ENCODE measurements around the gene UMAD1.

The UMAD1 gene

DNA sequence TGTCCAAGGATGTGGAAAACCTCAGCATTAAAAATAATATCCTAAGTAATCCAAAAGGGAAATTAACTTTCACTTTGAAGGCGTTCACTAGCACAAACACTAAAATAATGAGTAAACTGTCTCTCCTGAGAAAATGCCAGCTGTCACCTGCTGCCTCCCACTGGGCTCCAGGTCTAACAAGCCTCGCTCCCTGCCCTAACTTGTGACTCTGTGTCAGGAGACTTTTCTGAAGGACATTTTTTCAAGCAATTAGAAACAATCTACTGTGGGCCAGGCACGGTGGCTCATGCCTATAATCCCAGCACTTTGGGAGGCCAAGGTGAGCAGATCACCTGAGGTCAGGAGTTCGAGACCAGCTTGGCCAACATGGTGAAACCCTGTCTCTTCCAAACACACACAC is 255.2 kb downstream of the UMAD1 start:
- Histone ChIP-seq H3K4me3 (replicated peaks; ENCODE audit: insufficient read depth, low read length) (no peak overlapping the region), H3K27ac (replicated peaks) (no peak overlapping the region), H3K27me3 (ENCODE audit: insufficient read depth, poor library complexity, severe bottlenecking) (no peaks in the 10 kb centered on the region)
- TF ChIP-seq SPI1 (IDR thresholded peaks at IDR 0.05; ENCODE audit: borderline replicate concordance, low read depth) (no peak), POLR2AphosphoS5 (IDR thresholded peaks at IDR 0.05; ENCODE audit: low read depth) (no peak), GABPA (IDR thresholded peaks at IDR 0.05; ENCODE audit: low read depth) (no peak)
- TF ChIP-seq, protein P1, sequence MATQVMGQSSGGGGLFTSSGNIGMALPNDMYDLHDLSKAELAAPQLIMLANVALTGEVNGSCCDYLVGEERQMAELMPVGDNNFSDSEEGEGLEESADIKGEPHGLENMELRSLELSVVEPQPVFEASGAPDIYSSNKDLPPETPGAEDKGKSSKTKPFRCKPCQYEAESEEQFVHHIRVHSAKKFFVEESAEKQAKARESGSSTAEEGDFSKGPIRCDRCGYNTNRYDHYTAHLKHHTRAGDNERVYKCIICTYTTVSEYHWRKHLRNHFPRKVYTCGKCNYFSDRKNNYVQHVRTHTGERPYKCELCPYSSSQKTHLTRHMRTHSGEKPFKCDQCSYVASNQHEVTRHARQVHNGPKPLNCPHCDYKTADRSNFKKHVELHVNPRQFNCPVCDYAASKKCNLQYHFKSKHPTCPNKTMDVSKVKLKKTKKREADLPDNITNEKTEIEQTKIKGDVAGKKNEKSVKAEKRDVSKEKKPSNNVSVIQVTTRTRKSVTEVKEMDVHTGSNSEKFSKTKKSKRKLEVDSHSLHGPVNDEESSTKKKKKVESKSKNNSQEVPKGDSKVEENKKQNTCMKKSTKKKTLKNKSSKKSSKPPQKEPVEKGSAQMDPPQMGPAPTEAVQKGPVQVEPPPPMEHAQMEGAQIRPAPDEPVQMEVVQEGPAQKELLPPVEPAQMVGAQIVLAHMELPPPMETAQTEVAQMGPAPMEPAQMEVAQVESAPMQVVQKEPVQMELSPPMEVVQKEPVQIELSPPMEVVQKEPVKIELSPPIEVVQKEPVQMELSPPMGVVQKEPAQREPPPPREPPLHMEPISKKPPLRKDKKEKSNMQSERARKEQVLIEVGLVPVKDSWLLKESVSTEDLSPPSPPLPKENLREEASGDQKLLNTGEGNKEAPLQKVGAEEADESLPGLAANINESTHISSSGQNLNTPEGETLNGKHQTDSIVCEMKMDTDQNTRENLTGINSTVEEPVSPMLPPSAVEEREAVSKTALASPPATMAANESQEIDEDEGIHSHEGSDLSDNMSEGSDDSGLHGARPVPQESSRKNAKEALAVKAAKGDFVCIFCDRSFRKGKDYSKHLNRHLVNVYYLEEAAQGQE (IDR thresholded peaks at IDR 0.05; ENCODE audit: insufficient replicate concordance, low read depth), result no peak
- TF ChIP-seq, protein P2, sequence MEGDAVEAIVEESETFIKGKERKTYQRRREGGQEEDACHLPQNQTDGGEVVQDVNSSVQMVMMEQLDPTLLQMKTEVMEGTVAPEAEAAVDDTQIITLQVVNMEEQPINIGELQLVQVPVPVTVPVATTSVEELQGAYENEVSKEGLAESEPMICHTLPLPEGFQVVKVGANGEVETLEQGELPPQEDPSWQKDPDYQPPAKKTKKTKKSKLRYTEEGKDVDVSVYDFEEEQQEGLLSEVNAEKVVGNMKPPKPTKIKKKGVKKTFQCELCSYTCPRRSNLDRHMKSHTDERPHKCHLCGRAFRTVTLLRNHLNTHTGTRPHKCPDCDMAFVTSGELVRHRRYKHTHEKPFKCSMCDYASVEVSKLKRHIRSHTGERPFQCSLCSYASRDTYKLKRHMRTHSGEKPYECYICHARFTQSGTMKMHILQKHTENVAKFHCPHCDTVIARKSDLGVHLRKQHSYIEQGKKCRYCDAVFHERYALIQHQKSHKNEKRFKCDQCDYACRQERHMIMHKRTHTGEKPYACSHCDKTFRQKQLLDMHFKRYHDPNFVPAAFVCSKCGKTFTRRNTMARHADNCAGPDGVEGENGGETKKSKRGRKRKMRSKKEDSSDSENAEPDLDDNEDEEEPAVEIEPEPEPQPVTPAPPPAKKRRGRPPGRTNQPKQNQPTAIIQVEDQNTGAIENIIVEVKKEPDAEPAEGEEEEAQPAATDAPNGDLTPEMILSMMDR (IDR thresholded peaks at IDR 0.05; ENCODE audit: insufficient read depth, low read length), result no peak
- no peak for DNase-seq (ENCODE audit: low read depth in 1 of 2, low spot score in 1 of 2)

DNA sequence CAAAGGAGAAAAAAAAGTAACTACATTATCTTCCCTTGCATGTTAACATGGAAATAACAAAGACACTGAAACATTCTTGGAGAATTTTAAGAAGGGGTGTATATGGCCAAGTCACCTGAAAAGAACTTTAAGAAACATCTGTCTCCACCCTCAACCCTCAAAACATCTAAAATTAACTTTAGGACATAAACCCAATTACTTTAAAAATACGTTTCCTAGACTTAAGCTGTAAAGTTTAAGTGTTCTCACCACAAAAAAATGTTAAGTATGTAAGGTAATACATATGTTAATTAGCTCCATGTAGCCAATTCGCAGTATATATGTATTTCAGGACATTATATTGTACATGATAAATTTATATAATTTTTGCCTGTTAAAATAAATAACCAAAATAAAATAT is 257.0 kb downstream of the UMAD1 start:
- Histone ChIP-seq H3K27ac (replicated peaks) (no peak overlapping the region), H3K4me3 (replicated peaks; ENCODE audit: insufficient read depth, low read length) (no peak overlapping the region), H3K27me3 (ENCODE audit: insufficient read depth, poor library complexity, severe bottlenecking) (no peaks in the 10 kb centered on the region)
- DNase-seq (ENCODE audit: low read depth in 1 of 2, low spot score in 1 of 2), result no peak
- TF ChIP-seq GABPA (IDR thresholded peaks at IDR 0.05; ENCODE audit: low read depth) (no peak), SPI1 (IDR thresholded peaks at IDR 0.05; ENCODE audit: borderline replicate concordance, low read depth) (no peak), POLR2AphosphoS5 (IDR thresholded peaks at IDR 0.05; ENCODE audit: low read depth) (no peak)
- TF ChIP-seq, protein P1 (IDR thresholded peaks at IDR 0.05; ENCODE audit: insufficient replicate concordance, low read depth), result no peak

DNA sequence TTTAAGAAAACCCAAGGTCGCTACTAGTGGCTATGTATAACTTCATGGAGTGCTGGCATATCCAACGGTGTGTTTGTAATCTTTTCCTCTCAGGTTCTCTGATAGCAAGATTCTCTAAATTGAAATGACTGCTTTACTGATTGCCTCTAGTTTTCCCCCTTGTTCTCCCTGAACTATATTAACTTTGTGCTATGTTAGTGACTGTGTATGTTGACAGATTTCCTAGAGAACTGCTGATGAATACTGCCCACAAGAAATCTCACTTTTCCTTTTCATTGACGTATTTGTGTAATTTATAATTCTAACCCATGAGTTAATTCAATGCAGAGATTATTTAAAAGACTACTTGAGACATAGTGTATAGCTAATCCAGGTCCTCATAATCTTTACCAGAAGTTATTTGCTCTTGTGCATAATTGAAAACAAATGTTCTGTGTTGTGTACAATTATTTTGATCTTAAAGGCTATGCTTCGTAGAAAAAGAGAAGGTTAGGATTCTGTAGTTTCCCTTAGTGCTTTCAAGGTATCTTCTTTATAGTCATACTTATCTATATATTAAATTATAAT is 257.5 kb downstream of the UMAD1 start:
- Histone ChIP-seq H3K4me3 (replicated peaks; ENCODE audit: insufficient read depth, low read length) (no peak overlapping the region), H3K27ac (replicated peaks) (no peak overlapping the region), H3K27me3 (ENCODE audit: insufficient read depth, poor library complexity, severe bottlenecking) (no peaks in the 10 kb centered on the region)
- TF ChIP-seq, protein P1 (IDR thresholded peaks at IDR 0.05; ENCODE audit: insufficient replicate concordance, low read depth), result no peak
- no peak for TF ChIP-seq SPI1 (IDR thresholded peaks at IDR 0.05; ENCODE audit: borderline replicate concordance, low read depth)
- no peak for DNase-seq (ENCODE audit: low read depth in 1 of 2, low spot score in 1 of 2)

DNA sequence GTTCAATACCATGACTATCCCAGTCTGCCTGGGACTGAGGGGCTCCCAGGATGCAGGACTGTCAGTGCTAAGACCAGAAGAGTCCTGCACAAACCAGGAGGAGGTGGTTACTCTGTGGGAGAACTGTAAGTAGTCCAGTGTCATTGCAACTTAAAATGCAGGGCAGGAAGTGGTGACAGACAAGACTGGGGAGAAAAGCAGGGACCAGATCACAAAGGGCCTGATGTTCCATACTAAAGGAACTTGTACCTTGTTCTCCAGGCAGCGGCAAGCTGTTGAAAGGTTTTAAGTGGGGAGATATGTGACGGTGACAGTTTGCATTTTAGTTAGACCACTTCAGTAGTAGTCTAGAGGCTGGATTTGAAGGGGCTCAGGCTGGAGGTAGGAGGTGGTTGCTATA is 262.3 kb downstream of the UMAD1 start:
- no peak overlapping the region for H3K27ac ChIP-seq (replicated peaks)
- no peak overlapping the region for H3K4me3 ChIP-seq (replicated peaks; ENCODE audit: insufficient read depth, low read length)
- H3K27me3 ChIP-seq (ENCODE audit: insufficient read depth, poor library complexity, severe bottlenecking), result no peaks in the 10 kb centered on the region
- no peak for DNase-seq (ENCODE audit: low read depth in 1 of 2, low spot score in 1 of 2)
- no peak for TF ChIP-seq POLR2AphosphoS5 (IDR thresholded peaks at IDR 0.05; ENCODE audit: low read depth)
- TF ChIP-seq, protein P2 (IDR thresholded peaks at IDR 0.05; ENCODE audit: insufficient read depth, low read length), result no peak
- TF ChIP-seq GABPA (IDR thresholded peaks at IDR 0.05; ENCODE audit: low read depth), result no peak
- no peak for TF ChIP-seq SPI1 (IDR thresholded peaks at IDR 0.05; ENCODE audit: borderline replicate concordance, low read depth)
- TF ChIP-seq, protein P1 (IDR thresholded peaks at IDR 0.05; ENCODE audit: insufficient replicate concordance, low read depth), result no peak

All from HL-60 (cell line).